HT1080 (cell line): ENCODE results near the gene SYCP3. TPM values are rescaled to one million over a fixed set of nuclear protein-coding genes. Genes with fewer than 3 reads are reported as not detected.
"Not testable (repeated sequence)": the region's sequence is repeated elsewhere in the genome, so short reads cannot be mapped to it uniquely, and the experiment has no call there.

Experiments used
- DNase-seq: peaks from one replicate; pipeline ENCODE4 v3.0.0-alpha.2; 2015; ENCODE audit warnings: low read depth
- total RNA-seq: library from RNA; depleted of rRNA; stranded (reverse); fragments of >200 nt; shearing (Covaris generic); gene quantifications from 2 replicates; pipeline ENCODE4 v1.2.3, GENCODE V29; 2014

The SYCP3 gene
- total RNA-seq, 1 experiment from 2014 or later, result not detected

GRCh38 chr12:101713930-101714329 is 25.3 kb downstream of the SYCP3 start:
- no peak for DNase-seq

DNA sequence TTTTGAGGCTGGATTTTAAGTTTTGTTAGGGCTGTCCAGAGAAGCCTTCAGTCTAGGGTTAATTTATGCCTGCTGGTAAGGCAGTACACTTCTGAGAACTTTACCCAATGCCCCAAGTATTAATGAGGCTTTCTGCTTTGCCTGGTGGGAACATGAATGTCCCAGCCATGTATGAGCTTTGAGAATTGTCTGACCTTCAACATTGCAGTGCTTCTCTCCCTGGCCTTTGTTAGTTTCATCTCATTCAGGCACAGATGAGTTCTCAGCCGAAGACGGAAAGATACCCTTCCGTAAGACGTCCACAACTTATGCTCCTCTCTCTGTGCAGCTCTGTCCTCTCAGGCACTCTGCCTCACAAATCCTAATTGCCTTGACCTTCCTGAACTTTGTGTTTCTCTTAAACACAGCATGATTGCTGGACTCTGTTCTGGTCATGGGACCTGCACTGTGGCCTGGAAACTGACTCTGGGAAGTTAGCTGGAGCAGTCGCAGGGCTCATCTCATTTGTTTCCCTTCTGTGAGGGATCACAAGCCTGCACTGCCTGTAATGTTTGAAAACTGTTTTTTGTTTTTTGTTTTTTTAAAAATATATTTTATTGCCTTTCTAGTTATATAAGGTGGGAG is 26.1 kb downstream of the SYCP3 start:
- DNase-seq, result no peak

DNA sequence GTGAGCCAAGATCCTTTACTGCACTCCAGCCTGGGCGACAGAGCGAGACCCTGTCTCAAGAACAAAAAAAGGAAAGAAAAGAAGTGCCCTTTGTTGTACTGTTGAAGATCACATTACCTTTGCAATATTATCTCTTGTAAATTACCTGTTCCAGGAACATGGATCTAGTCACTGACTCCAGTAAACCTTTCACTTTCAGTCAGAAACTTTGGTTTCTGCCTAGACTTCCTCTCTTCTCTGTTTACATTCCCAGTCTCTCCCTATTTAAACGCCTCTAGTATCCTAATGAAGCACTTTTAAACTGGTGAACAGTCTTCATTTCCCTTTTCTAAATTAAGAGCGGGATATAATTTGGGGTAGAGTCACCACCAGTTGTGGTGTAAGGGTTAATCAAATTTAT is 29.0 kb downstream of the SYCP3 start:
- DNase-seq, result no peak

- DNase-seq, result peak; percentile 6
Measured at GRCh38 chr12:101707131-101707782, 32.0 kb downstream of the SYCP3 start.

- DNase-seq, result no peak
Measured at GRCh38 chr12:101706403-101706802, 32.9 kb downstream of the SYCP3 start.

DNA sequence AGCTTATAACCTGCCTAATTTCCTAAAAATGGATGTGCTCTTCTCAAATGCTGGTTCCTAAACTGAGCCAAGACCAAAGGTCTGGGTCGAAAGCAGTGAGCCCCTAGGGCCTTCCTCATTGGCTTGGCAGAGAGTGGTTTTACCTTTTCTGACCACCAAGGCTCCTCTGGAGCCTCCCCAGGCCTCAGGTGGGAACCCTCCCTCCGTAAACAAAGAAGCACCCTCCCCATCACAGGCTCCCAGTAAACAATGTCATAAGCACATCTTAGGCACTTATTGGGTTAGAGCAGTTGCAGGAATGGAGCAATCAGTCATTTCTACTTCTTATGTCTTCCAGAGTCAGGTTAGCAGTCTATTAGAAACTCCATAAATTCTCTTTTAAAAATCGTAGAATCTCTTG is 35.8 kb downstream of the SYCP3 start:
- DNase-seq, result no peak

DNA sequence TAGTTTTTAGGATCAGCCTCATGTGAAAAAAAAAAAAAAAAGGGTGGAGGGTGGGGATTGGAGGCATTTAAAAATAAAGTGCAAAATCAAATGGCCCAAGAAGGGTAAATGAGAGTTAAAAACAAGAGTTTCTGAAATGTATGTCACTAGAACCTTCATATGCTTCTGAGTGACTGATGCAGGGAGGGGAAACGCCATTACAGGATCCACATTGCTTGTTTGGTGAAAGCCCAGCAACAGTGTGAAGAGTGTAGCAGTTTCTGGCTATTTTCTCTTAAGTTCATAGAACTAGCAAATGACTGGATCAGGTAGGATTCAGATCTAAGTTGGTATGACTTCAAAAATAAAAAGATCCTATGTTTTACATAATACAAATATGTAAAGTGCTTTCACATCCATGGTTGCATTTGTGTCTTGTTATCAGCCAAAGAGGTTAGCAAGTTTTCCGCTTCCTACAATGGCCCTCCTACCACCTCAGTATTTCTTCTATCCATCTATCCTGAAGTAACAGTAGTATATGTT is 38.9 kb downstream of the SYCP3 start:
- DNase-seq, result no peak

DNA sequence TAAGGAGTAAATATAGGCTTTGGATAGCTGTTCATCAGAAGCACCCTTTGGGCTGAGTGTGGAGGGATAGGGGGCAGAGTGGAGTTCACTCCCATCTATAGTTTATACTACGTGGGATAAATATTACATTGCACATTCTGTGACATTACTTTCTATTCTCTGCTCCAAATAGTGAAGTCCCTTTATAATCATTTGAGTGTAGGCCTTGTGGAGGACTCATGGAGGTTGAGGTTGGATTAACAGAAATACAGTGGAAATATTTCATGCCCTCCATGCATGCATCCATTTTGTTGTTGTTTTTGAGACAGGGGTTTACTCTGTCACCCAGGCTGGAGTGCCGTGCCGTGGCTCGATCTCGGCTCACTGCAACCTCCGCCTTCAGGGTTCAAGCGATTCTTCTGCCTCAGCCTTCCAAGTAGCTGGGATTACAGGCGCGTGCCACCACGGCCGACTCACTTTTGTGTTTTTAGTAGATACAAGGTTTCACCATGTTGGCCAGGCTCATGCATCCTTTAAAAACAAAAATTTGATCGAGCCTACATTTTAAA is 40.4 kb downstream of the SYCP3 start:
- no peak for DNase-seq

DNA sequence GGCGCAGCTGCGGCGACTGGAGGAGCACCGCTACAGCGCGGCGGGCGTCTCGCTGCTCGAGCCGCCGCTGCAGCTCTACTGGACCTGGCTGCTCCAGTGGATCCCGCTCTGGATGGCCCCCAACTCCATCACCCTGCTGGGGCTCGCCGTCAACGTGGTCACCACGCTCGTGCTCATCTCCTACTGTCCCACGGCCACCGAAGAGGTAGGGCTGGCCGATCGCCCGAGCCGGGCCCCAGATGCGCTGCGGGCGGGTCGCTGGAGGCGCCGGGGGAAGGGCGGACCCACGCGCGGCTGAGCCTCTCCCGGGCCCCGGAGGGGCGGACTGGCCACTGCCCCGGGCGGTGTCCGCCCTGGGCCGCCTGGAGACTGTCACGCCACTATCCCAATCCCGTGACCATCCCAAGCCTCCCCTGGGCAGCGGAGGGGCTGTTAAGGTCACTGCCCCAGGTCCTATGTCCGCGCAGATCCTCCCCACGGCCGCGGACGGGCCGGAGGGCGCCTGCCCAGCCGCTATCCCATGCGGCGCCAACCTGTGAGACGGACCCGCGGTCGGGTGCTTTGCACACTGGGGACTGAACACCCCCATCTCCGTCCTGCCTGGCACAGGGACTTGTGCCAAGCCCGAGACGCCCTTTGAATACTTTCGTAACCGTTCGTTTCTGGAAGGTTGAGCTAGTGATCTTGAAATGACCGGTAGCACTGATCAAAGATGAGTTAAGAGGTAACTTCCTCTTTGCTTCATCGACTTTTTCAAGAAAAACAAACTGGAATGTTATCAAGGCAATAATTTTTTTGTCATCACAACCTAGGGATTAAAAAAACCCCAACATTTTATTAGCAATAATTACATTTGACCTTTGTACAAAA is 41.1 kb downstream of the SYCP3 start:
- peak; percentile 32 for DNase-seq

DNA sequence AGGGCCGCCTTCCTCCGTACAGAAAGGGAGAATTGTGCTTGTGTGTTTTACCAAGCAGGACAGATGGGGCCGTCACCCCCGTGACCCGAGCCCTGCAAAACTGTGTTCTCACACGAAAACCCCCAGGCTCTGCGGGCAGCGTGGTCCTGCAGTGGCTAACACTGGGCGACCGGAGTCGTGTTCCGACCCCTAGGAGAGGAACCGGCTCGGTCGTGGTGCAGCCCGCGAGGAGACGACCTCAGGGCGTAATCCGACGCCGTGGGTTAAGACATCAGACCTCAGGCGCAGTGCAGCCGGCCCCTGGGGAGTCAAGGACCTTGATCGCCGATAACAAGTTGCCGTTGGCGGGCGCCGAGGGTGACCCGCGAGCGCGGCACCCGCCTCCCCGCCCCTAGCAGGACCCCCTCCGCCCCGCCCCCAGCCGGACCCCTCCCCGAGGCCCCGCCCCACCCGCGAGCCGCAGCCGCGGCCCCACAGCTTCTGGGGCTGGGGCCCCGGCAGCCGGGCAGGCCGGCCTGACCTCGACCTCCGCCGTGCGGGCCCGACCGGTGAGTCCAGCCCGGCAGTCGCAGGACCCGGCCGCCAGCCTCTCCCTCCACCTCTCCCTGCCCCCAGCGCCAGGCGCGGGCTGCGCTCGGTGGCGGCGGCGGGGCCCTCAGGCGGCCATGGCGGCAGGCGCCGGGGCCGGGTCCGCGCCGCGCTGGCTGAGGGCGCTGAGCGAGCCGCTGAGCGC is 41.9 kb downstream of the SYCP3 start, which contains the start of gene CHPT1:
Gene CHPT1 (plus strand): TSS at position 444 of the 733 bp plus-strand sequence. CDS start 222 bp downstream, at position 666.
- DNase-seq, result peak; percentile 47

DNA sequence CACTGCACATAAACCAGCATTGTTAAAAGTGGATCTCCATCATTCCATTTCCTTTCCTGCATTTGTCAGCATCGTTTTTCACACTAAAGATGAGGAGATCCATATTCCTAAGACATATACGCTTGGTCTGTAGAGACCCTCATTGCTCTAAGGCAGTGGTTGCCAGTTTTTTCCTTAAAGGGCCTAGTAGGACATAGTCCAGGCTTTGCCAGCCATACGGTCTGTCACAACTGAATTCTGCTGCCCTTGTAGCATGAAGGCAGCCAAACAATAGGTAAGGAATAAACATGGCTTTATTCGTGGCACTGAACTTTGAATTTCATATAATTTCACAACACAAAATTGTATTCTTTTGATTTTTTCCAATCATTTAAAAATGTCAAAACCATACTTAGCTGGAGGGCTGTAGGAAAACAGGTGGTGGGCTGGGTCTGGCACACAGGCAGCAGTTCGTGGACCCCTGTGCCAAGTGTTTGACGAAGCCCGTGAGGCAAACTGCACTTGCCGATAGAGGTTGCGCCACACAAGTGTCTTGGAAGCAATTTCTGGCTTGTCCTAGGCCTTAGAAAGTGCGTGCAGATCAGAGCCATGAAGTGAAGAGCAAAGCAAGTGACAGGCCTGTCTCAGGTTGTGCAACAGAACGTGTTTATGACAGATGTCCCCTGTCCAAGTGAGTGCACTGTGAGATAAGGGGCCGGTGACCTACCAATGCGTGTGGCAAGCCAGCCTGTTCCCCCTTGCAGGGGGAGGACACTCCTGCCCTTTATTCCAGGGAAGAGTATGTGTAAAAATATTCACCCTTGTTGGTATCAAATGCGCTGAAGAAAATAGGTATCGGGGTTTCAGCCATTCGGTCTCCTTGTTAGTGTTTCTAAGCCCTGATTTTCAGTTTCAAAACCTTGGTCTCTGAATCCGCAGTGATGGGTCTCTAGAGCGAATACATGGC is 42.7 kb downstream of the SYCP3 start:
- DNase-seq, result no peak

- DNase-seq, result peak; percentile 29
Measured at GRCh38 chr12:101695706-101696105, 43.6 kb downstream of the SYCP3 start.

DNA sequence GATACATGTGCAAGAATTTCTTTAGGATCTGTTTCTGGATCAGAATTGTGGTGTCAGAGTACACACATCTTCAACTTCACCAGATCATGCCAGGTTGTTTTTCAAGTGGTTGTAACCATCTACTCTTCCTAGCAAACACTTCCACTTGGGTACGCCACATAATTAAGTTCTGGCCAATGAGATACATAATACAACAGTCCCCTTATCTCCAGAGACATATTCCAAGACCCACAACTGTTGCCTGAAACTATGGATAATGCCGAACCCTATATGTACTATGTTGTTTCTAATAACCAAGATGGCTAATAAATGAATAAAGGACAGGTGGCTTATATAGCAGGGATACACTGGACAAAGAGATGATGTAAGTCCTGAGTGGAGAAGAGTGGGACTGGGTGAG is 44.3 kb downstream of the SYCP3 start:
- DNase-seq, result no peak

- DNase-seq, result no peak
Measured at GRCh38 chr12:101694297-101694848, 44.9 kb downstream of the SYCP3 start.

DNA sequence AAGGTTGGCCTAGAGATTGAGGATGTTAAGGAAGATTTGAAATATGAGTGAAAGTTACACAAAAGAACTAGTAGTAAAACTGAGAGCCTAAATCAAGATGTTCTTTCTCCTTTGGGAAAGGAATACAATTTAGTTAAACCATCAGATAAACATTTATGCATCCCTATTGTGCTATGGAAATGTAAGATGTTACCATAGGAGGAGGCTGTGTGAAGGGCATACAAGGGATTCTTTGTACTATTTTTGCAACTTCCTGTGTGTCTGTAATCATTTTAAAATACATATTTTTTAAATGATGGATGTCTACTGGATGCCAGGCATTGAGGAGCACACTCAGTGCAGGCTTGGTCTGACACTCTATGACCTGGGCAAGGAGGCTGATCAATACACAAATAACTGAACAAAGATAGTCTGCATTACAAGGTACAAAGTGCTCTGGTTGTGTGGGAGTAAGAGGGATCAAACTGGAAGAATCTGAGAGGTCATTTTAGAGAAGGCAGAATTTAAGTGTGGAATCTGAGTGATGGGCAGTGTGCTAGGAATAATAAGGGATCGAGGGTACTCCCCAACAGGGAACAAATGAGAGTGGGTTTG is 47.7 kb downstream of the SYCP3 start:
- no peak for DNase-seq

- no peak for DNase-seq
Measured at GRCh38 chr12:101690544-101691098, 48.6 kb downstream of the SYCP3 start.

- DNase-seq, result no peak
Measured at GRCh38 chr12:101686176-101686575, 53.1 kb downstream of the SYCP3 start.

DNA sequence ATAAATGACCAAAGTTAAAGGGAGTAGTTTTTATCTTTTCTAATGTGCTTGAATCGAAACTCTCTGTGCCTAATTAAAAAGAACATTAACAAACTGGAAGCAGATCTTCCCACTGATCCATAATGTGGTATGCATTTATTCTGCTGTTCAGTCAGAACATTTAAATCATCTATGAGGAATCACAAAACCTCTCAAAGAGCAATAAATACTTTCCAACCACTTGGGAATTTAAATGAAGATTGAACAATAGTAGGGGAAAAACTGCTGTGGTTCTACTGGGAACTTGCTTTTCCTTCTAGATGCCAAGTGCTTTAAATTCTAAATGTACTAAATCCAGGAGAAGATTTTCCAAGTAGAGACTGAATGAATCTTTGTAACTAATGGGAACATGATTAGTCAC is 54.2 kb downstream of the SYCP3 start:
- no peak for DNase-seq

- not testable (repeated sequence) for DNase-seq
Measured at GRCh38 chr12:101681627-101682026, 57.6 kb downstream of the SYCP3 start.
